Measurements from ENCODE around the gene JARID2. TPM values are rescaled to one million over a fixed set of nuclear protein-coding genes. Genes with fewer than 3 reads are reported as not detected.
"Not testable (repeated sequence)": the region's sequence is repeated elsewhere in the genome, so short reads cannot be mapped to it uniquely, and the experiment has no call there.

The JARID2 gene
- total RNA-seq, 1 donor from 2014 or later: 43.9 TPM

DNA sequence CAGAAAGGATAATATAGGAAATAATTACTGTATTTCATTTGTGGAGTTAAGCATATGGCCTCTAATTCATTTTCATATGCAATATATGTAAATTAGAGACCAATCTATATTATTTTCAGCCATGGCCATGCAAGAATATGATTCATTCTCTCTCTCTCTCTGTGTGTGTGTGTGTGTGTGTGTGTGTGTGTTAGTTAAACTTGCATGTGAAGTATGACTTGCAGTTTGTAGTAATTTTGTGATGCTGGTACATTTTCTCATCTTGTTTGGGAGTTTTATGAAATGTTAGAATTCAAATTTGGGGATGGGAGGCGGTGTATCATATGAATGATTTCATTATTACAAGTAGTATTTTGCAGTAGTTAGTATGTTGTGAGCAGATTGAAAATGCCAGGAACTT, 74.8 kb downstream of the JARID2 start:
- TF ChIP-seq, protein P1, sequence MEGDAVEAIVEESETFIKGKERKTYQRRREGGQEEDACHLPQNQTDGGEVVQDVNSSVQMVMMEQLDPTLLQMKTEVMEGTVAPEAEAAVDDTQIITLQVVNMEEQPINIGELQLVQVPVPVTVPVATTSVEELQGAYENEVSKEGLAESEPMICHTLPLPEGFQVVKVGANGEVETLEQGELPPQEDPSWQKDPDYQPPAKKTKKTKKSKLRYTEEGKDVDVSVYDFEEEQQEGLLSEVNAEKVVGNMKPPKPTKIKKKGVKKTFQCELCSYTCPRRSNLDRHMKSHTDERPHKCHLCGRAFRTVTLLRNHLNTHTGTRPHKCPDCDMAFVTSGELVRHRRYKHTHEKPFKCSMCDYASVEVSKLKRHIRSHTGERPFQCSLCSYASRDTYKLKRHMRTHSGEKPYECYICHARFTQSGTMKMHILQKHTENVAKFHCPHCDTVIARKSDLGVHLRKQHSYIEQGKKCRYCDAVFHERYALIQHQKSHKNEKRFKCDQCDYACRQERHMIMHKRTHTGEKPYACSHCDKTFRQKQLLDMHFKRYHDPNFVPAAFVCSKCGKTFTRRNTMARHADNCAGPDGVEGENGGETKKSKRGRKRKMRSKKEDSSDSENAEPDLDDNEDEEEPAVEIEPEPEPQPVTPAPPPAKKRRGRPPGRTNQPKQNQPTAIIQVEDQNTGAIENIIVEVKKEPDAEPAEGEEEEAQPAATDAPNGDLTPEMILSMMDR (conservative IDR thresholded peaks at IDR 0.05): no peak
- H3K27me3 Mint-ChIP-seq: no peaks in the 10 kb centered on the region
- H3K9me3 Mint-ChIP-seq: no peaks in the 10 kb centered on the region
- peak overlapping the region; percentile 42 for H3K27ac Mint-ChIP-seq
- no peak for DNase-seq (ENCODE audit: extremely low spot score, unreplicated experiment)
- peaks cover 58% of the 10 kb centered on the region for H3K4me1 Mint-ChIP-seq (ENCODE audit: unreplicated experiment)
- no peak overlapping the region for H3K4me3 Mint-ChIP-seq
- H3K36me3 Mint-ChIP-seq: peaks cover 4% of the 10 kb centered on the region

DNA sequence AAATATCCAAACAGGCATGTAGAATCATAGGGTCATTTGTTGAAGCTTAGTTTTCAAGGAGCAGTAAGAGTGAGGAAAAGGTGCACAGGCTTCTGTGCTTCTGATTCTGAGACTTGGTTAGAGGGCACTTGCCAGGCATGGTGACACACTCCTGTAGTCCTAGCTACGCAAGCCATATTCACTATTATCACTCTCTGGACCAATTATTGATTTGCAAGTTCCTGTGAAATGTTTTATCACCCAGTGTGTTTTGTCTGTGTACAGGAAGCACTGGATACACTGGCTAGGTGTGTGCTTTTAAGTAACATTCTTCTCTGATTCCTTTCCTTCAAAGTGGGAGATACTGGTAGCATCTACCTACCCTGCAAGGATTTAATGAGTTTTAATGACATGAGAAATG, 76.3 kb downstream of the JARID2 start:
- peaks cover 64% of the 10 kb centered on the region for H3K4me1 Mint-ChIP-seq (ENCODE audit: unreplicated experiment)
- H3K9me3 Mint-ChIP-seq: no peaks in the 10 kb centered on the region
- no peak for DNase-seq (ENCODE audit: extremely low spot score, unreplicated experiment)
- H3K4me3 Mint-ChIP-seq: no peak overlapping the region
- H3K36me3 Mint-ChIP-seq: peaks cover 4% of the 10 kb centered on the region
- no peaks in the 10 kb centered on the region for H3K27me3 Mint-ChIP-seq
- TF ChIP-seq, protein P1 (conservative IDR thresholded peaks at IDR 0.05): no peak
- no peak overlapping the region for H3K27ac Mint-ChIP-seq

DNA sequence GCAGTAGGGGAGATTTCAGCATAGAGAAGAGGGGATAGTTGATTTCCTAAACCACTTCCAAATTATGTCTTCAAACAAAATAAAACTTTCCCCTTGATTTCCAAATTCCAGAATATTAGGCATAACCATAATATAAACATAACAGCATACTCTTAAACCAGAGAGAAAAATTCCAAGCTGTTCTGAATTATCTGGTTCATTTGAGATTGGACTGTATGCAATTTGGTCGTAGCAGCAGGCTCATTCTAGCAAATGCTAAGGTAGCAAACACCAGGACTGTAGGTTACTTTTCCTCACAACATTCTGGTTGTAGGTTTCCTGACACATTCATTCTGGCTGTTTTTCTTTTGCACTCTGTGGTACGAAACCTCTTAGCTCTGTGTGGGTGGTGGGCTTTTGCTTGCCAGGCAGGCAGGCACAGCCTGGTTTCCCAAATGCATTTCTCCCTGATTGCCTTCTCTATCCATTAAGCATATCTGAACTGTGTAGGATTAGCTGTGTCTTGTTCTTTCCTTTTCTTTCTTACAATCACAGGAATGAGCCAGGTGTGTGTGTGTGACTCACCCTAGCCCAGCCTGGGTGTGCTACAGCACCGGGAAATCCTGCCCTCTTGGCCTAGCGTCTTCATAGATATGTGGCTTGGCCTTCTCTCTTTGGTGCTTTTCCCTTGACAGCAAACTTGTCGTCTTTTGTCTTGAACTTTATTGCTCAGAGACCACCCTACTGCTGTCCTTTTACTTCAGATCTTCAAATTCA, 77.1 kb downstream of the JARID2 start:
- Mint-ChIP-seq H3K27me3 (no peaks in the 10 kb centered on the region), H3K36me3 (peaks cover 4% of the 10 kb centered on the region)

DNA sequence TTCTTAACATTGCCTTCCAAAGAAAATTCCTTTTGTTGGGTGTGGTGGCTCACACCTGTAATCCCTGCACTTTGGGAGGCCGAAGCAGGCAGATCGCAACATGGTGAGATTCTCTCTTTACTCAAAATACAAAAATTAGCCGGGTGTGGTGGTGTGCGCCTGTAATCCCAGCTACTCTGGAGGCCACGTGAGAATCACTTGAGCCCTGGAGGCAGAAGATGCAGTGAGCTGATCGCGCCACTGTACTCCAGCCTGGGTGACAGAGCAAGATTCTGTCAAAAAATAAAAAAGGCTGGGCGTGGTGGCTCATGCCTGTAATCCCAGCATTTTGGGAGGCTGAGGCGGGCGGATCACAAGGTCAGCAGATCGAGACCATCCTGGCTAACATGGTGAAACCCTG, 77.7 kb downstream of the JARID2 start:
- H3K36me3 Mint-ChIP-seq; H3K9me3 Mint-ChIP-seq; H3K4me3 Mint-ChIP-seq; H3K27me3 Mint-ChIP-seq; DNase-seq (ENCODE audit: extremely low spot score, unreplicated experiment): not testable (repeated sequence)
- Mint-ChIP-seq H3K4me1 (ENCODE audit: unreplicated experiment) (peaks cover 67% of the 10 kb centered on the region), H3K27ac (peak overlapping the region; percentile 65)

More for the DNA sequence above, 77.1 kb downstream of the JARID2 start:
- TF ChIP-seq, protein P1 (conservative IDR thresholded peaks at IDR 0.05): no peak
- Mint-ChIP-seq H3K4me1 (ENCODE audit: unreplicated experiment) (peaks cover 67% of the 10 kb centered on the region), H3K4me3 (peak overlapping the region; percentile 29), H3K9me3 (no peaks in the 10 kb centered on the region), H3K27ac (peak overlapping the region; percentile 65)
- DNase-seq (ENCODE audit: extremely low spot score, unreplicated experiment): no peak

DNA sequence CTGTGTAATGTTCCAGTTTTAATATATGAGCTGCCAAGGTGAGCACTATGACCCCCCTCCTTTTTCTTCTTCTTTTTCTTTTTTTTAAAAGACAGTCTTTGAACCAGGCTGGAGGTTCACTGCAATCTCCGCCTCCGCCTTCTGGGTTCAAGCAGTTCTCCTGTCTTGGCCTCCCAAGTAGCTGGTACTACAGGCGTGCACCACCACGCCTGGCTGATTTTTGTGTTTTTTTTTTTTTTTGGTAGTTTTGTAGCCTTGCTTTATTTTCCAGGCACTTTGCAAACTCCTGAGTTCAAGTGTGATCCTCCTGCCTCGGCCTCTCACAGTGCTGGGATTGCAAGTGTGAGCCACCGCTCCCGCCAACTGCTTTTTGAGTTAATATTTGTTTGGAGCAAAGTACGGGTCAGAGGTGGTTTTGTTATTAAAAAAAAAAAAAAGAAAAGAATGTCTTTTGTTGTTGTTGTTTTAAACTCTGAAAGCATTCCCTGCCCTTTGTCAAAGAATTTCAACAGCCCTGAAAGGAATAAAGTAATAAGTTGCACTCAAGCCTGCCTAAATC, 78.6 kb downstream of the JARID2 start:
- TF ChIP-seq, protein P1 (conservative IDR thresholded peaks at IDR 0.05): no peak
- Mint-ChIP-seq H3K9me3 (no peaks in the 10 kb centered on the region), H3K27me3 (no peaks in the 10 kb centered on the region), H3K4me3 (no peak overlapping the region), H3K27ac (no peak overlapping the region), H3K36me3 (peaks cover 4% of the 10 kb centered on the region), H3K4me1 (ENCODE audit: unreplicated experiment) (peaks cover 67% of the 10 kb centered on the region)
- DNase-seq (ENCODE audit: extremely low spot score, unreplicated experiment): no peak

DNA sequence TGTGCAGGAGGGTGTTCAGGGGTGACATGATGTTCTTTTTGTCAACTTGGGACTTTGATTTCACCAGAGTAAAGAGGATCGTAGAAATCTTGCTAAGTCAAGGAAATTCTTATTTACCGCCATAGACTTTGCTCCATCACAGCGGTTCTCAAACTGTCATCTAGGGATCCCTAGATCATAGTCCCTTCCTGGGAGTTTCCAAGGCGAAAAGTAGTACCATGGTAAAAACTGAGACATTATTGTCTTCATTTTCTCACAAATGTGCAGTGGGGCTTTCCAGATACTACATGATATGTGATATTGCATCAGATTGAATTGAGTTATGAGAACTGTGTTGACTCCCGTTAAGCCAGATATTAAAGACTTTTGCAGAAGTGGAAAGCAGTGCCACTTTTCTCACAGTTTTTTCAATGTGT, 79.7 kb downstream of the JARID2 start:
- Mint-ChIP-seq H3K36me3 (peaks cover 4% of the 10 kb centered on the region), H3K4me3 (no peak overlapping the region), H3K27me3 (no peaks in the 10 kb centered on the region), H3K27ac (no peak overlapping the region), H3K9me3 (no peaks in the 10 kb centered on the region), H3K4me1 (ENCODE audit: unreplicated experiment) (peaks cover 69% of the 10 kb centered on the region)
- DNase-seq (ENCODE audit: extremely low spot score, unreplicated experiment): no peak
- TF ChIP-seq, protein P1 (conservative IDR thresholded peaks at IDR 0.05): no peak
